Tongue (tissue), 2 donors: Measurements from ENCODE around the gene ORM2. TPM values are rescaled to one million over a fixed set of nuclear protein-coding genes. Genes with fewer than 3 reads are reported as not detected.

Source experiments
- DNase-seq: peaks from one replicate; pipeline ENCODE4 v3.0.0-alpha.2; 2015
- total RNA-seq: library from RNA; depleted of rRNA; stranded (reverse); fragments of >200 nt; gene quantifications from one replicate; pipeline ENCODE4 v1.2.3, GENCODE V29; 2014

Gene ORM2
- total RNA-seq, 1 donor from 2014 or later, result not detected

GRCh38 chr9:114349713-114350480 is 20.2 kb downstream of the ORM2 start:
- no peak for DNase-seq

GRCh38 chr9:114350636-114351401 is 21.1 kb downstream of the ORM2 start:
- no peak for DNase-seq

GRCh38 chr9:114351932-114352331 is 22.3 kb downstream of the ORM2 start:
- DNase-seq, result no peak

GRCh38 chr9:114355821-114356220 is 26.2 kb downstream of the ORM2 start:
- DNase-seq, result no peak

GRCh38 chr9:114356792-114357191 is 27.1 kb downstream of the ORM2 start:
- DNase-seq, result no peak

GRCh38 chr9:114357360-114357759 is 27.7 kb downstream of the ORM2 start:
- no peak for DNase-seq

GRCh38 chr9:114357911-114358328 is 28.3 kb downstream of the ORM2 start:
- no peak for DNase-seq

- DNase-seq, result no peak
Measured at GRCh38 chr9:114359801-114360200, 30.1 kb downstream of the ORM2 start.

- DNase-seq, result no peak
Measured at GRCh38 chr9:114361542-114361941, 31.9 kb downstream of the ORM2 start.

- DNase-seq, result no peak
Measured at GRCh38 chr9:114362394-114362793, 32.7 kb downstream of the ORM2 start.

GRCh38 chr9:114363424-114363823 is 33.8 kb downstream of the ORM2 start:
- DNase-seq, result no peak

GRCh38 chr9:114364134-114365041 is 34.7 kb downstream of the ORM2 start:
- DNase-seq, result no peak

- no peak for DNase-seq
Measured at GRCh38 chr9:114365194-114365593, 35.5 kb downstream of the ORM2 start.

GRCh38 chr9:114366334-114367128 is 36.9 kb downstream of the ORM2 start:
- no peak for DNase-seq

GRCh38 chr9:114367366-114367765 is 37.7 kb downstream of the ORM2 start:
- no peak for DNase-seq

GRCh38 chr9:114367772-114368569 is 38.3 kb downstream of the ORM2 start:
- DNase-seq, result no peak

GRCh38 chr9:114369216-114370130 is 39.8 kb downstream of the ORM2 start:
- no peak for DNase-seq

- DNase-seq, result no peak
Measured at GRCh38 chr9:114370251-114370967, 40.7 kb downstream of the ORM2 start.

- DNase-seq, result peak; percentile 64
Measured at GRCh38 chr9:114370968-114371320, 41.3 kb downstream of the ORM2 start.
